Mesenchymal stem cell (in vitro differentiated cells and primary cell): ENCODE measurements around the gene RERE.

Source experiments
- DNase-seq: peaks from one replicate; pipeline ENCODE4 v3.0.0-alpha.2; 2013
- H2AFZ ChIP-seq: one replicate; pipeline ENCODE4 v1.6.1; 2013; ENCODE audit warnings: low read depth, mild to moderate bottlenecking, control low read depth, inconsistent platforms, low read length, moderate library complexity
- H2AK5ac ChIP-seq: 2 replicates; pipeline ENCODE4 v1.6.1; 2013; ENCODE audit warnings: low read length, moderate library complexity, mild to moderate bottlenecking, inconsistent platforms; ENCODE audit not compliant: severe bottlenecking
- H2BK120ac ChIP-seq: one replicate; pipeline ENCODE4 v1.6.1; 2013; ENCODE audit warnings: low read depth, mild to moderate bottlenecking, inconsistent platforms, low read length, moderate library complexity
- H2BK12ac ChIP-seq, 2 experiments: one replicate each; pipeline ENCODE4 v1.6.1; 2013; ENCODE audit warnings: inconsistent platforms in 2 of 2, low read length in 2 of 2, mild to moderate bottlenecking in 2 of 2, moderate library complexity in 2 of 2, control low read depth in 1 of 2
- H2BK15ac ChIP-seq: one replicate; pipeline ENCODE4 v1.6.1; 2013; ENCODE audit warnings: mild to moderate bottlenecking, low read depth, inconsistent platforms; ENCODE audit not compliant: poor library complexity, severe bottlenecking
- H2BK5ac ChIP-seq: 2 replicates; pipeline ENCODE4 v1.6.1; 2013; ENCODE audit warnings: low read depth, mild to moderate bottlenecking, low read length, control low read depth, inconsistent platforms; ENCODE audit not compliant: poor library complexity, severe bottlenecking
- H3K14ac ChIP-seq, 2 experiments: one replicate each; pipeline ENCODE4 v1.6.1; 2013; ENCODE audit warnings: inconsistent platforms in 2 of 2, low read length in 2 of 2, control low read depth in 1 of 2, mild to moderate bottlenecking in 1 of 2, moderate library complexity in 1 of 2
- H3K18ac ChIP-seq, 2 experiments: one replicate each; pipeline ENCODE4 v1.6.1; 2013; ENCODE audit warnings: inconsistent platforms in 2 of 2, low read length in 2 of 2, control low read depth in 1 of 2, low read depth in 1 of 2, mild to moderate bottlenecking in 1 of 2
- H3K23ac ChIP-seq, 2 experiments: one replicate each; pipeline ENCODE4 v1.6.1; 2013; ENCODE audit warnings: inconsistent platforms in 2 of 2, low read length in 2 of 2, mild to moderate bottlenecking in 2 of 2, moderate library complexity in 2 of 2, control low read depth in 1 of 2
- H3K27ac ChIP-seq: 2 replicates; pipeline ENCODE4 v1.5.1; 2013; ENCODE audit warnings: mild to moderate bottlenecking, moderate library complexity, low read length, control low read depth, inconsistent platforms; ENCODE audit not compliant: poor library complexity, severe bottlenecking
- H3K27me3 ChIP-seq, 2 experiments: 2 replicates each; pipeline versions ENCODE4 v1.6.1 to v1.7.0; 2013; ENCODE audit warnings: low read length in 2 of 2, mild to moderate bottlenecking in 2 of 2, moderate library complexity in 2 of 2, control low read depth in 1 of 2, inconsistent platforms in 1 of 2; ENCODE audit not compliant: control insufficient read depth in 1 of 2, insufficient read depth in 1 of 2
- H3K36me3 ChIP-seq, 2 experiments: 2 replicates each; pipeline versions ENCODE4 v1.6.1 to v1.7.0; 2013; ENCODE audit warnings: low read length in 2 of 2, control low read depth in 1 of 2, inconsistent platforms in 1 of 2, low read depth in 1 of 2, mild to moderate bottlenecking in 1 of 2; ENCODE audit not compliant: insufficient read depth in 2 of 2, control insufficient read depth in 1 of 2
- H3K4ac ChIP-seq, 2 experiments: one replicate each; pipeline ENCODE4 v1.6.1; 2013; ENCODE audit warnings: inconsistent platforms in 2 of 2, low read length in 2 of 2, mild to moderate bottlenecking in 2 of 2, moderate library complexity in 2 of 2, control low read depth in 1 of 2, low read depth in 1 of 2
- H3K4me1 ChIP-seq: 2 replicates; pipeline ENCODE4 v1.6.1; 2013; ENCODE audit warnings: low read depth, low read length, control low read depth; ENCODE audit not compliant: control insufficient read depth, insufficient read depth
- H3K4me2 ChIP-seq: 2 replicates; pipeline ENCODE4 v1.6.1; 2013; ENCODE audit warnings: low read length, mild to moderate bottlenecking, inconsistent platforms; ENCODE audit not compliant: poor library complexity, severe bottlenecking
- H3K4me3 ChIP-seq, 2 experiments: 2 replicates each; pipeline versions ENCODE4 v1.5.1 to v1.7.0; 2013; ENCODE audit warnings: low read length in 2 of 2, mild to moderate bottlenecking in 2 of 2, control low read depth in 1 of 2, low read depth in 1 of 2; ENCODE audit not compliant: insufficient read depth in 1 of 2
- H3K79me1 ChIP-seq: replicated peaks from 2 replicates; pipeline ENCODE4 v1.6.1; 2013; ENCODE audit warnings: mild to moderate bottlenecking, control low read depth, low read length, inconsistent platforms; ENCODE audit not compliant: poor library complexity, severe bottlenecking
- H3K9ac ChIP-seq: 2 replicates; pipeline ENCODE4 v1.7.0; 2013; ENCODE audit warnings: mild to moderate bottlenecking, low read length, moderate library complexity
- H3K9me3 ChIP-seq: 2 replicates; pipeline ENCODE4 v1.7.0; 2013; ENCODE audit warnings: mild to moderate bottlenecking, low read length; ENCODE audit not compliant: control insufficient read depth
- H4K8ac ChIP-seq: one replicate; pipeline ENCODE4 v1.6.1; 2013; ENCODE audit warnings: inconsistent platforms, mild to moderate bottlenecking, low read length, moderate library complexity
- H4K91ac ChIP-seq: one replicate; pipeline ENCODE4 v1.6.1; 2013; ENCODE audit warnings: mild to moderate bottlenecking, low read length, inconsistent platforms
- WGBS: methylation state at CpG from one replicate; pipeline ENCODE4 v1.1.7; 2013; ENCODE audit warnings: mixed read lengths; 5-methylcytosine and 5-hydroxymethylcytosine counted together

RERE gene

GRCh38 chr1:8813016-8813763 is 4.2 kb downstream of the RERE start:
- DNase-seq = no peak
- Histone ChIP-seq H2BK15ac (no peak overlapping the region), H3K27me3 (no peaks in the 10 kb centered on the region), H2BK120ac (no peak overlapping the region), H3K18ac (peak overlapping the region in 1 of 2 experiments; percentile 58), H3K9ac (no peak overlapping the region), H3K4ac (no peak overlapping the region), H3K79me1 (peaks cover 4% of the 10 kb centered on the region), H3K14ac (no peak overlapping the region), H4K91ac (no peak overlapping the region), H3K23ac (no peak overlapping the region), H3K4me2 (no peak overlapping the region), H2AFZ (no peak overlapping the region), H2BK12ac (no peak overlapping the region), H3K4me3 (no peak overlapping the region), H3K27ac (no peak overlapping the region), H3K4me1 (peaks cover 7% of the 10 kb centered on the region), H2AK5ac (peak overlapping the region; percentile 51), H4K8ac (no peak overlapping the region), H2BK5ac (no peak overlapping the region), H3K36me3 (no peaks in the 10 kb centered on the region), H3K9me3 (no peaks in the 10 kb centered on the region)
- 93% methylated on average over 3 of the region's 6 CpGs for WGBS

GRCh38 chr1:8812081-8812480 is 5.4 kb downstream of the RERE start:
- no peak overlapping the region for H3K9ac ChIP-seq
- peaks cover 6% of the 10 kb centered on the region for H3K79me1 ChIP-seq
- no peaks in the 10 kb centered on the region for H3K27me3 ChIP-seq
- H2BK5ac ChIP-seq = no peak overlapping the region
- H3K4ac ChIP-seq = no peak overlapping the region
- no peak overlapping the region for H3K4me3 ChIP-seq
- H2BK15ac ChIP-seq = no peak overlapping the region
- no peak overlapping the region for H4K8ac ChIP-seq
- H3K36me3 ChIP-seq = no peaks in the 10 kb centered on the region
- no peak overlapping the region for H2AFZ ChIP-seq
- H3K4me1 ChIP-seq = peaks cover 7% of the 10 kb centered on the region
- H3K27ac ChIP-seq = peak overlapping the region; percentile 52
- no peak overlapping the region for H4K91ac ChIP-seq
- no peak overlapping the region for H3K18ac ChIP-seq
- DNase-seq = no peak
- H2AK5ac ChIP-seq = no peak overlapping the region
- no peak overlapping the region for H3K14ac ChIP-seq
- H3K9me3 ChIP-seq = no peaks in the 10 kb centered on the region
- H3K23ac ChIP-seq = no peak overlapping the region
- no peak overlapping the region for H3K4me2 ChIP-seq
- no peak overlapping the region for H2BK120ac ChIP-seq
- no peak overlapping the region for H2BK12ac ChIP-seq
- 96% methylated on average over 5 of the region's 6 CpGs for WGBS

GRCh38 chr1:8810987-8811386 is 6.5 kb downstream of the RERE start:
- Histone ChIP-seq H3K4ac (no peak overlapping the region), H3K9me3 (no peaks in the 10 kb centered on the region), H3K27ac (no peak overlapping the region), H3K18ac (no peak overlapping the region), H3K4me3 (no peak overlapping the region), H3K79me1 (peaks cover 8% of the 10 kb centered on the region), H2BK12ac (no peak overlapping the region), H2AK5ac (peak overlapping the region; percentile 42), H2BK15ac (no peak overlapping the region), H3K14ac (no peak overlapping the region), H3K36me3 (peaks cover 0 to 3% of the 10 kb centered on the region in 2 experiments), H4K91ac (no peak overlapping the region), H3K4me1 (peaks cover 7% of the 10 kb centered on the region), H2AFZ (no peak overlapping the region), H3K27me3 (no peaks in the 10 kb centered on the region), H4K8ac (peak overlapping the region; percentile 10), H2BK5ac (no peak overlapping the region), H2BK120ac (no peak overlapping the region), H3K23ac (no peak overlapping the region), H3K4me2 (no peak overlapping the region), H3K9ac (no peak overlapping the region)
- 93% methylated on average over 3 of the region's 4 CpGs for WGBS
- DNase-seq = no peak

DNA sequence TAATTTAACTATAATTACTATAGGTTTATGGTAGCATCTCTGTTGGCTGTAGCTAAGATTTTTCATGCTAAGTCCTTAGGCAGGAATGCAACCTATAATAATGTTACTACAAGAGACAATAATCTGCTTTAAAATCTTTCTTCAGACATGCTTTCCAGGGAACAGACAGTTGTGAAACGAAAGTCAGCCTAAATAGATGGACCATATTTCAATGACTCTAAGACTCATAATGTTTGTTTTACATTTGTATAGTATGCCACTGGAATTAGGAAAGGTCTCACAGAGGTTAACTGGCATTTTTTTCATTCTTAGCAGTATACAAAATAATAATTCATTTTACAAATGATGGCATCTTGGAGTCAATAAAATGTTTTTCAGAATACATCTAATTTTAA is 8.1 kb downstream of the RERE start:
- H3K27me3 ChIP-seq = no peaks in the 10 kb centered on the region
- H3K4me2 ChIP-seq = no peak overlapping the region
- no peak overlapping the region for H4K91ac ChIP-seq
- peaks cover 0 to 3% of the 10 kb centered on the region in 2 experiments for H3K36me3 ChIP-seq
- H2AFZ ChIP-seq = no peak overlapping the region
- no peak overlapping the region for H3K27ac ChIP-seq
- peaks cover 7% of the 10 kb centered on the region for H3K4me1 ChIP-seq
- no peak overlapping the region for H2BK15ac ChIP-seq
- no peak overlapping the region for H2BK12ac ChIP-seq
- H2AK5ac ChIP-seq = no peak overlapping the region
- H3K4ac ChIP-seq = no peak overlapping the region
- H3K9me3 ChIP-seq = no peaks in the 10 kb centered on the region
- no peak overlapping the region for H3K4me3 ChIP-seq
- no peak overlapping the region for H2BK5ac ChIP-seq
- H2BK120ac ChIP-seq = no peak overlapping the region
- no CpG with 5 or more reads among the region's 1 CpG for WGBS
- peaks cover 11% of the 10 kb centered on the region for H3K79me1 ChIP-seq
- no peak overlapping the region for H3K18ac ChIP-seq
- no peak overlapping the region for H3K23ac ChIP-seq
- H3K14ac ChIP-seq = no peak overlapping the region
- H3K9ac ChIP-seq = no peak overlapping the region
- DNase-seq = no peak
- H4K8ac ChIP-seq = no peak overlapping the region
